ENCODE data around the gene DCTN3. TPM values are rescaled to one million over a fixed set of nuclear protein-coding genes. Genes with fewer than 3 reads are reported as not detected.
A peak's percentile ranks its signal among the peaks of the same experiment; 100 is the strongest.

Gene DCTN3
- total and polyA plus RNA-seq, 8 donors = 9.3 to 107 (median 55.4) TPM

DNA sequence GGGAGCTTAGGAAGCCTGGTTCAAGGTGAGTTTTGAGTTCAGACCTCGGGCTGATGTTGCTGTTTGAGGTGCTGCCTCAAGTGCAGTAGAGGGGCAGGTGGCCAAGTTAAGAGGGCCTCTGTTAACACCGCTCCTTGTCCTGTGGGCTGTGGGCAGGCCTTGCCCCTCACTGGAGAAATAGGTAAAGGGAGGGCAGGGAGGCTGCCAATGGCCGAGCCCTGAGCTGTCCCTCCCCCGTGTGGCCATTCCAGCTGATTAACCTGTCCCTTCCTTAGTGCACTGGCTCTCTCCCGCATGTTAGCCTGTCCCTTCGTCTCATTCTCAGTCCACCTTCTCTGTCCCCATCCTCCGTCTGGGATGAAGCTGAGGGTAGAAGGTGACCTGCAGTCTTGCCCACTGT is 52.2 kb downstream of the DCTN3 start:
- Histone ChIP-seq H3K27ac (no peak overlapping the region), H3K9me3 (no peaks in the 10 kb centered on the region), H3K36me3 (no peaks in the 10 kb centered on the region), H3K27me3 (peaks cover 0 to 54% (median 13%) of the 10 kb centered on the region in 3 donors), H3K4me1 (peaks cover 0 to 16% (median 4%) of the 10 kb centered on the region in 4 donors), H3K4me3 (no peak overlapping the region)
- 53 to 75% (median 66%) methylated on average over 5 to 7 of the region's 7 CpGs for WGBS, 5 donors
- intact Hi-C loops (cut with DNase I; ENCODE audit: low total_unique reads) = no loop called here
- TF ChIP-seq POLR2A (IDR thresholded peaks at IDR 0.05) (no peak), EP300 (IDR thresholded peaks at IDR 0.05) (no peak), POLR2AphosphoS5 (IDR thresholded peaks at IDR 0.05) (no peak)
- TF ChIP-seq, protein P1, sequence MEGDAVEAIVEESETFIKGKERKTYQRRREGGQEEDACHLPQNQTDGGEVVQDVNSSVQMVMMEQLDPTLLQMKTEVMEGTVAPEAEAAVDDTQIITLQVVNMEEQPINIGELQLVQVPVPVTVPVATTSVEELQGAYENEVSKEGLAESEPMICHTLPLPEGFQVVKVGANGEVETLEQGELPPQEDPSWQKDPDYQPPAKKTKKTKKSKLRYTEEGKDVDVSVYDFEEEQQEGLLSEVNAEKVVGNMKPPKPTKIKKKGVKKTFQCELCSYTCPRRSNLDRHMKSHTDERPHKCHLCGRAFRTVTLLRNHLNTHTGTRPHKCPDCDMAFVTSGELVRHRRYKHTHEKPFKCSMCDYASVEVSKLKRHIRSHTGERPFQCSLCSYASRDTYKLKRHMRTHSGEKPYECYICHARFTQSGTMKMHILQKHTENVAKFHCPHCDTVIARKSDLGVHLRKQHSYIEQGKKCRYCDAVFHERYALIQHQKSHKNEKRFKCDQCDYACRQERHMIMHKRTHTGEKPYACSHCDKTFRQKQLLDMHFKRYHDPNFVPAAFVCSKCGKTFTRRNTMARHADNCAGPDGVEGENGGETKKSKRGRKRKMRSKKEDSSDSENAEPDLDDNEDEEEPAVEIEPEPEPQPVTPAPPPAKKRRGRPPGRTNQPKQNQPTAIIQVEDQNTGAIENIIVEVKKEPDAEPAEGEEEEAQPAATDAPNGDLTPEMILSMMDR (IDR thresholded peaks at IDR 0.05) = no peak
- no peak for DNase-seq

DNA sequence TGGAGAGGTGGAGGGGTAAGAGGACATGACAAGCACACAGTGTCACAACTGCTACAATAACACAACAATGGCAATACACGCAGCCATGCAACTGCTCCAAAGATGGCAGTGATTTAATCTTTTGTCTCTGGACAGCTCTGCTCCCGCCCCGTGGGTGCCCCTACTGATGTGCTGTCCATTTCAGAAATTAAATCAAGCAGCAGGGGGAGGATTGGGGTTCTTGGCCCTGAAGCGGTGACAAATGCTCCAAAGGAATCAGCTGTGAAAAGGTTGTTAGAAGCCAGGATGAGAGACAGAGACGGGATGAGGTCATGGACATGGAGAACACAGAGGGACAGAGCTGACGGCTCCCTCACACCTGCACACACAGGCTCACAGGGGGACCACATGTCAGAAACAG is 53.3 kb downstream of the DCTN3 start:
- intact Hi-C loops (cut with DNase I; ENCODE audit: low total_unique reads) = no loop called here
- no peak for DNase-seq
- 70 to 85% (median 77%) methylated on average over 6 of the region's 6 CpGs for WGBS, 5 donors
- Histone ChIP-seq H3K36me3 (no peaks in the 10 kb centered on the region), H3K27ac (no peak overlapping the region), H3K27me3 (peaks cover 0 to 59% (median 13%) of the 10 kb centered on the region in 3 donors), H3K4me1 (peaks cover 0 to 16% (median 2%) of the 10 kb centered on the region in 4 donors), H3K9me3 (peaks cover 0 to 5% (median 2%) of the 10 kb centered on the region in 4 donors), H3K4me3 (no peak overlapping the region)
- TF ChIP-seq POLR2A (IDR thresholded peaks at IDR 0.05) = no peak
- no peak for TF ChIP-seq EP300 (IDR thresholded peaks at IDR 0.05)
- TF ChIP-seq, protein P1 (IDR thresholded peaks at IDR 0.05) = no peak
- no peak for TF ChIP-seq POLR2AphosphoS5 (IDR thresholded peaks at IDR 0.05)

DNA sequence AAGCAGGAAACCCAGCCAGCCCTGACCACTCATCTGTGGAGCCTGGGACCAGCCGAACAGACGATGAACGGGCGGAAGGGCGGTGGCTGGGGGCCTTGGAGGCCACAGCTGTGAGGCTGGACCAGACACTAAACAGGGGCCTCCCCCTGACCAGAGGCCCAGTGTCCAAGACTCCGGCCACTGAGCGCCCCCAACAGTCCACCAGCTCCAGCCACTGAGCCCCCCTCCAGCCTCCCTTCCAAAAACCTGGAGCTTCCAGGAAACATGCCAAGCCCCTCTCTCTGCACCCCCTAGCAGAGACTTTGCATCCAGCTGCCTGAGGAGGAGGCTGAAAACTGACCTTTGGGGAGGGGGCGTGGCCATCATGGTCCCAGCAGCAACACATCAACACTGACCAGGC is 54.0 kb downstream of the DCTN3 start:
- Histone ChIP-seq H3K9me3 (peaks cover 0 to 7% (median 3%) of the 10 kb centered on the region in 4 donors), H3K27ac (no peak overlapping the region), H3K4me1 (peaks cover 0 to 16% (median 1%) of the 10 kb centered on the region in 4 donors), H3K4me3 (no peak overlapping the region), H3K27me3 (peaks cover 0 to 63% (median 13%) of the 10 kb centered on the region in 3 donors), H3K36me3 (no peaks in the 10 kb centered on the region)
- intact Hi-C loops (cut with DNase I; ENCODE audit: low total_unique reads) = no loop called here
- DNase-seq = peak in 1 of 2 donors; percentile 57
- TF ChIP-seq POLR2A (IDR thresholded peaks at IDR 0.05) = no peak
- TF ChIP-seq, protein P1 (IDR thresholded peaks at IDR 0.05) = no peak
- no peak for TF ChIP-seq EP300 (IDR thresholded peaks at IDR 0.05)
- TF ChIP-seq POLR2AphosphoS5 (IDR thresholded peaks at IDR 0.05) = no peak
- WGBS, 5 donors = 43 to 70% (median 62%) methylated on average over 1 to 8 of the region's 8 CpGs

DNA sequence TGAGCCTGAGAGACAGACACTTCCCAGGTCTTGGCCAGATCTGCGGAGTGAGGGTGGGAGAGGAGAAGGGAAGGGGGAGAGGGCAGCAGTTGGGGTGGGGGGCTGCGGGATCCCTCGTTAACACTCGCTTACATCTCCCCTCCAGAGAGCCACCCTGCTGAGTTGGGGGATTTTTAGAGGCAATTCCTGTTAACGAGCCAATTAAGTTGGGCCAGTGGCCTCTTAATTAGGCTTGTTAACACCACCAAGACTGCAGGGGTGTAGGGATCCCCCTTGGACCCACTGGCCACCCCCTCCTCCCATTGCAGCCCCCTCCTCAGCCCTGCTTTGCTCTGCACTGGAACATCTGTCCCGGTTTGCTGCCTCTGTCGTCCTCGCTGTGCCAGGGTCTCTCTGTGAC is 54.4 kb downstream of the DCTN3 start:
- WGBS, 5 donors = 55 to 68% (median 58%) methylated on average over 8 of the region's 8 CpGs
- peaks cover 0 to 67% (median 13%) of the 10 kb centered on the region in 3 donors for H3K27me3 ChIP-seq
- DNase-seq = no peak
- H3K4me1 ChIP-seq = peaks cover 1 to 13% (median 5%) of the 10 kb centered on the region in 4 donors
- TF ChIP-seq, protein P1 (IDR thresholded peaks at IDR 0.05) = no peak
- TF ChIP-seq POLR2A (IDR thresholded peaks at IDR 0.05) (no peak), POLR2AphosphoS5 (IDR thresholded peaks at IDR 0.05) (no peak), EP300 (IDR thresholded peaks at IDR 0.05) (no peak)
- no peaks in the 10 kb centered on the region for H3K36me3 ChIP-seq
- H3K9me3 ChIP-seq = peaks cover 0 to 7% (median 3%) of the 10 kb centered on the region in 4 donors
- intact Hi-C loops (cut with DNase I; ENCODE audit: low total_unique reads) = no loop called here
- H3K27ac ChIP-seq = no peak overlapping the region
- H3K4me3 ChIP-seq = no peak overlapping the region
